Measurements from ENCODE around the gene DRD4.

- no peak for TF ChIP-seq GATA2 (IDR thresholded peaks at IDR 0.05; ENCODE audit: low read depth, low read length)
- TF ChIP-seq GATA3 (IDR thresholded peaks at IDR 0.05; ENCODE audit: low read depth, low read length), result no peak
These were observed 35.4 kb upstream of the DRD4 start for GRCh38 chr11:601573-602245.
